ENCODE data around the gene ALK. TPM values are rescaled to one million over a fixed set of nuclear protein-coding genes. Genes with fewer than 3 reads are reported as not detected.

The ALK gene
- total RNA-seq, 2 experiments from 2014 or later = not detected

- H3K27me3 Mint-ChIP-seq = peaks cover 14% of the 10 kb centered on the region
- TF ChIP-seq CTCF (IDR thresholded peaks at IDR 0.05) = no peak
- intact Hi-C loops (cut with micrococcal nuclease) = no loop called here
- H3K36me3 Mint-ChIP-seq (ENCODE audit: low read depth) = no peaks in the 10 kb centered on the region
- ATAC-seq (no peak), DNase-seq (no peak)
- H3K4me1 Mint-ChIP-seq (ENCODE audit: low read depth) = no peaks in the 10 kb centered on the region
- ChIA-PET POLR2A (no interaction called here), CTCF (no interaction called here)
- H3K9me3 Mint-ChIP-seq = no peaks in the 10 kb centered on the region
- H3K27ac Mint-ChIP-seq = no peak overlapping the region
- H3K4me3 Mint-ChIP-seq = no peak overlapping the region
Observed at GRCh38 chr2:29615841-29616240, 305.5 kb downstream of the ALK start.

- POLR2A ChIA-PET = no interaction called here
- intact Hi-C loops (cut with micrococcal nuclease) = no loop called here
- no peak for TF ChIP-seq CTCF (IDR thresholded peaks at IDR 0.05)
- DNase-seq (no peak), ATAC-seq (no peak)
- Mint-ChIP-seq H3K36me3 (ENCODE audit: low read depth) (no peaks in the 10 kb centered on the region), H3K4me3 (no peak overlapping the region), H3K4me1 (ENCODE audit: low read depth) (no peaks in the 10 kb centered on the region), H3K27ac (no peak overlapping the region), H3K9me3 (no peaks in the 10 kb centered on the region), H3K27me3 (peaks cover 14% of the 10 kb centered on the region)
- CTCF ChIA-PET = no interaction called here
Observed at GRCh38 chr2:29615183-29615582, 306.2 kb downstream of the ALK start.

GRCh38 chr2:29614295-29614830 is 307.0 kb downstream of the ALK start:
- no peak overlapping the region for H3K27ac Mint-ChIP-seq
- H3K4me3 Mint-ChIP-seq = no peak overlapping the region
- POLR2A ChIA-PET = no interaction called here
- no peaks in the 10 kb centered on the region for H3K36me3 Mint-ChIP-seq (ENCODE audit: low read depth)
- no peak for DNase-seq
- CTCF ChIA-PET = interaction anchor here (1.2 kb wide), 1 partner anchor 15 kb away, joined by 3 read pairs; no protein-coding TSS in a partner anchor
- H3K4me1 Mint-ChIP-seq (ENCODE audit: low read depth) = no peaks in the 10 kb centered on the region
- no peak for TF ChIP-seq CTCF (IDR thresholded peaks at IDR 0.05)
- intact Hi-C loops (cut with micrococcal nuclease) = no loop called here
- no peaks in the 10 kb centered on the region for H3K9me3 Mint-ChIP-seq
- ATAC-seq = no peak
- H3K27me3 Mint-ChIP-seq = peaks cover 14% of the 10 kb centered on the region

GRCh38 chr2:29613792-29614266 is 307.6 kb downstream of the ALK start:
- Mint-ChIP-seq H3K27ac (no peak overlapping the region), H3K9me3 (no peaks in the 10 kb centered on the region), H3K4me1 (ENCODE audit: low read depth) (no peaks in the 10 kb centered on the region), H3K36me3 (ENCODE audit: low read depth) (no peaks in the 10 kb centered on the region), H3K4me3 (no peak overlapping the region), H3K27me3 (peaks cover 14% of the 10 kb centered on the region)
- no peak for TF ChIP-seq CTCF (IDR thresholded peaks at IDR 0.05)
- ChIA-PET POLR2A (no interaction called here), CTCF (interaction anchor here (1.2 kb wide), 1 partner anchor 14 kb away, joined by 3 read pairs; no protein-coding TSS in a partner anchor)
- DNase-seq (no peak), ATAC-seq (no peak)
- intact Hi-C loops (cut with micrococcal nuclease) = no loop called here

- H3K36me3 Mint-ChIP-seq (ENCODE audit: low read depth) = no peaks in the 10 kb centered on the region
- DNase-seq = no peak
- intact Hi-C loops (cut with micrococcal nuclease) = no loop called here
- no peak for ATAC-seq
- no peak overlapping the region for H3K4me3 Mint-ChIP-seq
- no peaks in the 10 kb centered on the region for H3K4me1 Mint-ChIP-seq (ENCODE audit: low read depth)
- TF ChIP-seq CTCF (IDR thresholded peaks at IDR 0.05) = no peak
- CTCF ChIA-PET = interaction anchor here (1.2 kb wide), 1 partner anchor 13 kb away, joined by 3 read pairs; no protein-coding TSS in a partner anchor
- POLR2A ChIA-PET = no interaction called here
- no peaks in the 10 kb centered on the region for H3K9me3 Mint-ChIP-seq
- H3K27me3 Mint-ChIP-seq = peaks cover 16% of the 10 kb centered on the region
- H3K27ac Mint-ChIP-seq = no peak overlapping the region
Observed at GRCh38 chr2:29613067-29613466, 308.3 kb downstream of the ALK start.
